ENCODE results near the gene MST1R. TPM values are rescaled to one million over a fixed set of nuclear protein-coding genes. Genes with fewer than 3 reads are reported as not detected.

The MST1R gene
- total and polyA plus RNA-seq, 3 experiments from 2014 or later, result 0.83 to 1.2 TPM; not detected in 1

GRCh38 chr3:49880581-49881315 lies 22.9 kb downstream of the MST1R start:
- H3K36me3 ChIP-seq (ENCODE audit: insufficient read depth, low read length), result no peaks in the 10 kb centered on the region
- no peaks in the 10 kb centered on the region for H3K4me1 Mint-ChIP-seq
- no peak overlapping the region for H3K4me3 Mint-ChIP-seq
- no peaks in the 10 kb centered on the region for H3K27me3 ChIP-seq (ENCODE audit: insufficient read depth, low read length, poor library complexity, severe bottlenecking)
- ChIA-PET CTCF (no interaction called here), POLR2A (no interaction called here)
- H3K9me3 Mint-ChIP-seq, result no peaks in the 10 kb centered on the region
- DNase-seq, result no peak
- no peak overlapping the region for H3K27ac Mint-ChIP-seq
- no peaks in the 10 kb centered on the region for H3K9me3 ChIP-seq (ENCODE audit: low read length)
- H3K27me3 Mint-ChIP-seq, result peaks cover 1 to 4% of the 10 kb centered on the region in 2 donors
- H3K36me3 Mint-ChIP-seq, result no peaks in the 10 kb centered on the region
- no peaks in the 10 kb centered on the region for H3K4me1 ChIP-seq (ENCODE audit: insufficient read depth, low read length)
- H3K27ac ChIP-seq (ENCODE audit: low read depth, low read length), result no peak overlapping the region
- H3K4me3 ChIP-seq (ENCODE audit: low read length), result no peak overlapping the region

DNA sequence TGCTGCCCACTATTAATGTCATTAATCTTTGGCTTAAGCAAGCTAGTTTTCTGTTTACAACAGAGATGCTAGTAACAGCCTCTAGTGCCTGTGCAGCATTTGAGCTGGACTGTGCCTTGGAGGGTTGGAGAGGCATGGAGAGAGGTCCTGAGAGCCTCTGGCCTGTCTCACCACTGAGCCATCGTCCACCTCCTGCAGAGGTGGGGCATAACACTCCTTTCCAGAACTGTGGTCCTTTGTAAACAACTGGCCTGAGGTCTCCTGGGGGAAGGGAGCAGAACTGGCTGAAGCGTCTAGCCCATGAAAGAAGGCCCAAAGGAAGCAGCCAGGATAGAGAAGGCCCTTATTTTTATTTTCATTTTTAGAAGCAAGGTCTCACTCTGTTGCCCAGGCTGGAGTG lies 24.0 kb downstream of the MST1R start:
- Histone ChIP-seq H3K4me1 (ENCODE audit: insufficient read depth, low read length) (no peaks in the 10 kb centered on the region), H3K36me3 (ENCODE audit: insufficient read depth, low read length) (no peaks in the 10 kb centered on the region), H3K27me3 (ENCODE audit: insufficient read depth, low read length, poor library complexity, severe bottlenecking) (no peaks in the 10 kb centered on the region), H3K4me3 (ENCODE audit: low read length) (no peak overlapping the region), H3K27ac (ENCODE audit: low read depth, low read length) (no peak overlapping the region), H3K9me3 (ENCODE audit: low read length) (no peaks in the 10 kb centered on the region)
- Mint-ChIP-seq H3K4me3 (no peak overlapping the region), H3K4me1 (no peaks in the 10 kb centered on the region), H3K27me3 (peaks cover 4% of the 10 kb centered on the region in 2 donors), H3K27ac (no peak overlapping the region), H3K9me3 (no peaks in the 10 kb centered on the region), H3K36me3 (no peaks in the 10 kb centered on the region)
- ChIA-PET CTCF (no interaction called here), POLR2A (no interaction called here)
- DNase-seq, result no peak

DNA sequence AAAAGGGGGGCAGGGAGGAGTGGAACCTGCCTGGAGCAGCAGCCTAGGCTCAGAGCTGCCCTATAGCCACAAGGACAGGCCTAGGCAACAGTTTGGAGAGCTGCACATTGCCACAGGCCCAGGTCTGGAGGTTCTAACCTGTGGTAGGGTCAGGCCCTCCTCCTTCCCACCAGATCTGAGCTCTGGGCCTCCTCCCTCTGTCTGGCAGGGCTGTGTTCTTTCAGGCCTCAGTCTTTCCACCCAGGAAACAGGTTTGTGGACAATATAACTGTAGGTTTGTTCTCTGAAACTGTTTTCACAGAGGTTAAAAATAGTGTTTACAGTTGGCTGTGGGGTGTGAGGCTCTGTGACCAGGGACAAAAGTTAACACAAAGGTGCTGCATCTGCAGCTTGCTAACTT lies 25.0 kb downstream of the MST1R start:
- Histone ChIP-seq H3K36me3 (ENCODE audit: insufficient read depth, low read length) (no peaks in the 10 kb centered on the region), H3K9me3 (ENCODE audit: low read length) (no peaks in the 10 kb centered on the region), H3K27ac (ENCODE audit: low read depth, low read length) (no peak overlapping the region), H3K27me3 (ENCODE audit: insufficient read depth, low read length, poor library complexity, severe bottlenecking) (no peaks in the 10 kb centered on the region), H3K4me3 (ENCODE audit: low read length) (no peak overlapping the region), H3K4me1 (ENCODE audit: insufficient read depth, low read length) (no peaks in the 10 kb centered on the region)
- no peak for DNase-seq
- POLR2A ChIA-PET, result no interaction called here
- Mint-ChIP-seq H3K9me3 (no peaks in the 10 kb centered on the region), H3K36me3 (no peaks in the 10 kb centered on the region), H3K4me1 (no peaks in the 10 kb centered on the region), H3K4me3 (no peak overlapping the region), H3K27ac (no peak overlapping the region), H3K27me3 (peaks cover 4 to 6% of the 10 kb centered on the region in 2 donors)
- CTCF ChIA-PET, result no interaction called here

GRCh38 chr3:49877716-49878115 lies 26.0 kb downstream of the MST1R start:
- no peak overlapping the region for H3K27ac Mint-ChIP-seq
- H3K4me3 Mint-ChIP-seq, result no peak overlapping the region
- Histone ChIP-seq H3K27me3 (ENCODE audit: insufficient read depth, low read length, poor library complexity, severe bottlenecking) (no peaks in the 10 kb centered on the region), H3K9me3 (ENCODE audit: low read length) (no peaks in the 10 kb centered on the region), H3K4me3 (ENCODE audit: low read length) (no peak overlapping the region), H3K36me3 (ENCODE audit: insufficient read depth, low read length) (no peaks in the 10 kb centered on the region), H3K27ac (ENCODE audit: low read depth, low read length) (no peak overlapping the region), H3K4me1 (ENCODE audit: insufficient read depth, low read length) (no peaks in the 10 kb centered on the region)
- CTCF ChIA-PET, result no interaction called here
- H3K27me3 Mint-ChIP-seq, result peaks cover 4 to 6% of the 10 kb centered on the region in 2 donors
- H3K9me3 Mint-ChIP-seq, result no peaks in the 10 kb centered on the region
- peaks cover 0 to 2% (median 0%) of the 10 kb centered on the region in 3 donors for H3K4me1 Mint-ChIP-seq
- no peak for DNase-seq
- POLR2A ChIA-PET, result no interaction called here
- H3K36me3 Mint-ChIP-seq, result no peaks in the 10 kb centered on the region

DNA sequence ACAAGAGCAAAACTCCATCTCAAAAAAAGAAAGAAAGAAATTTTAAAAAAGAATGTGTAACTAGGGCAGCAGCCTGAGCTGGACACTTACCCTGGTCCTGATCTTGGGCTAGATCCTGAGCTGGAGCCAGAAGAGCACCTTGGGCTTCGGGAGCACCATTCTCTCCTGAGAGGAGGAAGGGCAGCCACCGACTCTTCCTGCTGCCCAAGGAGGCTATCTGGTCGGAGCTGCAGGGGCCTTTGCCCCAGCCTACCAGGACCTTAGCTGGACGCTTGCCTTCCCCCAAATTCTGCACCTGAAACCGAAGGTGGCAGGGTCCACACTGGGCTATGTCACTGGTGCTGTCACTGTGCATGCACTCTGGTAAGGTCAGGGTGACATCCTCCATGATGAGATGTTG lies 27.1 kb downstream of the MST1R start:
- CTCF ChIA-PET, result no interaction called here
- no peak overlapping the region for H3K27ac Mint-ChIP-seq

DNA sequence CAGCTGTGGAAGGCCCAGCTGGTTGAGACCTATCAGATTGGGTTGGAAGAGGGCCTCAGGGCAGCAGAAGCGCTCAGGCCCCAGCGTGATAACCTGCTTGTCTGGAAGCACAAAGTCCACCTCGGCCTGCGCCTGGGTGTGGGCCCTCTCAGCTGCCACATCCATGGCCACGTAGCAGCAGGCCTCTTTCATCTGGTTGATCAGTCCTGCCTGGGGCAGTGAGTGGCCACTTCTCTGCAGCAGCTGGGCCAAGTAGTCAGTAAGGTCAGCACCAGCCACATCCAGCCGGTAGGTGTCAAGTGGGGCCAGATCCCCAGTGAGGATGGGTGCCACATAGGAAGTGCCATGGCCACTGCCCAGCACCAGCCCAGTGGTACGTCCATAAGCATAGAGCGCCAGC lies 30.1 kb downstream of the MST1R start:
- Histone ChIP-seq H3K36me3 (ENCODE audit: insufficient read depth, low read length) (no peaks in the 10 kb centered on the region), H3K4me3 (ENCODE audit: low read length) (no peak overlapping the region), H3K27me3 (ENCODE audit: insufficient read depth, low read length, poor library complexity, severe bottlenecking) (peaks cover 12% of the 10 kb centered on the region), H3K4me1 (ENCODE audit: insufficient read depth, low read length) (peaks cover 6% of the 10 kb centered on the region), H3K9me3 (ENCODE audit: low read length) (no peaks in the 10 kb centered on the region), H3K27ac (ENCODE audit: low read depth, low read length) (no peak overlapping the region)
- ChIA-PET POLR2A (no interaction called here), CTCF (no interaction called here)
- Mint-ChIP-seq H3K36me3 (no peaks in the 10 kb centered on the region), H3K4me3 (no peak overlapping the region), H3K9me3 (no peaks in the 10 kb centered on the region), H3K27me3 (peaks cover 10 to 14% of the 10 kb centered on the region in 2 donors), H3K27ac (no peak overlapping the region), H3K4me1 (peaks cover 5 to 7% (median 5%) of the 10 kb centered on the region in 3 donors)
- no peak for DNase-seq

More for the DNA sequence above, 27.1 kb downstream of the MST1R start:
- no peaks in the 10 kb centered on the region for H3K9me3 ChIP-seq (ENCODE audit: low read length)
- Mint-ChIP-seq H3K27me3 (peaks cover under 1 to 6% of the 10 kb centered on the region in 2 donors), H3K4me1 (peaks cover 4 to 5% (median 4%) of the 10 kb centered on the region in 3 donors), H3K36me3 (no peaks in the 10 kb centered on the region), H3K9me3 (no peaks in the 10 kb centered on the region), H3K4me3 (no peak overlapping the region)
- no peak overlapping the region for H3K4me3 ChIP-seq (ENCODE audit: low read length)
- POLR2A ChIA-PET, result no interaction called here
- H3K27ac ChIP-seq (ENCODE audit: low read depth, low read length), result no peak overlapping the region
- DNase-seq, result no peak
- no peaks in the 10 kb centered on the region for H3K4me1 ChIP-seq (ENCODE audit: insufficient read depth, low read length)
- no peaks in the 10 kb centered on the region for H3K36me3 ChIP-seq (ENCODE audit: insufficient read depth, low read length)
- H3K27me3 ChIP-seq (ENCODE audit: insufficient read depth, low read length, poor library complexity, severe bottlenecking), result no peaks in the 10 kb centered on the region

GRCh38 chr3:49872801-49873281 lies 30.8 kb downstream of the MST1R start:
- H3K4me1 ChIP-seq (ENCODE audit: insufficient read depth, low read length), result peaks cover 6% of the 10 kb centered on the region
- H3K36me3 Mint-ChIP-seq, result no peaks in the 10 kb centered on the region
- peaks cover 20% of the 10 kb centered on the region for H3K27me3 ChIP-seq (ENCODE audit: insufficient read depth, low read length, poor library complexity, severe bottlenecking)
- no peaks in the 10 kb centered on the region for H3K9me3 ChIP-seq (ENCODE audit: low read length)
- no peak overlapping the region for H3K27ac Mint-ChIP-seq
- H3K4me3 Mint-ChIP-seq, result peak overlapping the region in 1 of 7 donors; percentile 18
- ChIA-PET POLR2A (no interaction called here), CTCF (interaction anchor here (1.1 kb wide), 1 partner anchor 34 kb away, joined by 4 read pairs; no protein-coding TSS in a partner anchor)
- no peak overlapping the region for H3K27ac ChIP-seq (ENCODE audit: low read depth, low read length)
- no peak overlapping the region for H3K4me3 ChIP-seq (ENCODE audit: low read length)
- H3K27me3 Mint-ChIP-seq, result peaks cover 18 to 20% of the 10 kb centered on the region in 2 donors
- peak in 2 of 5 donors; percentile 9 to 59 for DNase-seq
- H3K9me3 Mint-ChIP-seq, result no peaks in the 10 kb centered on the region
- H3K36me3 ChIP-seq (ENCODE audit: insufficient read depth, low read length), result no peaks in the 10 kb centered on the region
- H3K4me1 Mint-ChIP-seq, result peaks cover 5 to 12% (median 6%) of the 10 kb centered on the region in 3 donors

GRCh38 chr3:49871531-49872153 lies 32.0 kb downstream of the MST1R start:
- Histone ChIP-seq H3K27me3 (ENCODE audit: insufficient read depth, low read length, poor library complexity, severe bottlenecking) (peaks cover 21% of the 10 kb centered on the region), H3K36me3 (ENCODE audit: insufficient read depth, low read length) (no peaks in the 10 kb centered on the region), H3K4me3 (ENCODE audit: low read length) (no peak overlapping the region), H3K27ac (ENCODE audit: low read depth, low read length) (no peak overlapping the region), H3K9me3 (ENCODE audit: low read length) (no peaks in the 10 kb centered on the region), H3K4me1 (ENCODE audit: insufficient read depth, low read length) (peaks cover 6% of the 10 kb centered on the region)
- Mint-ChIP-seq H3K27me3 (peaks cover 28 to 31% of the 10 kb centered on the region in 2 donors), H3K27ac (no peak overlapping the region), H3K4me1 (peaks cover 5 to 12% (median 6%) of the 10 kb centered on the region in 3 donors), H3K9me3 (no peaks in the 10 kb centered on the region), H3K36me3 (no peaks in the 10 kb centered on the region), H3K4me3 (peak overlapping the region in 4 of 7 donors; percentile 0 to 41 (median 11))
- ChIA-PET CTCF (no interaction called here), POLR2A (no interaction called here)
- no peak for DNase-seq

All from CD8-positive, alpha-beta memory T cell (primary cell).